Hematopoietic multipotent progenitor cell treated with erythropoietin and hydrocortisone succinate and interleukin-3 and kit ligand, for 4 days (in vitro differentiated cells): ENCODE measurements around the gene DIS3L2.

Experiments
- DNase-seq: peaks from one replicate; pipeline ENCODE4 v3.0.0-alpha.2; 2015

DIS3L2 gene

DNA sequence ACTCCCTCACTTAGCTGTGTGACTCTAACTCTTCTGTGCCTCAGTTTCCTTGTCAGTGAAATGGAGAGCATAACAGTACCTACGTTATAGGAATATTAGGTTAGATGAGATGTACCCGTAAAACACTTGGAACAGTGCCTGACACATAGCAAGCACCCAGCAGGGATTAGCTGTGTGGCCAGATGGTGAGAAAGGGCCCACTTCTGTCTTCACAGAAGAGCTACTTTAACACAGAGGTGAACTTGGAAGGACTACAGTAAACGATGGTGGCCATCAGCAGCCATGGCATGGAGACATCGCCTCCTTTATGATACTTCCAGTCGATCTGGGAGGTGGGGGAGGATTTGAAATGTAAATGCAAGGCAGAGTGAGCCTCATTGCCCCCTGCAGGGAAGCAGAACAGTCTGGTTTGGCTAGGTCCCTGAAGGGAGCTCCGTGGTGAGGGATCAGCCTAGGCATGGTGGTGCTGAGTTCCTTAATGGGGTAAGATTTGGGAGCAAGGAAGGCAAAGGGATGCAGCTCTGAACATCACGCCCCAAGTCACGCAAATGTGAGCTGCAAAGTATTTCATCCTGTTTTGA is 315.3 kb downstream of the DIS3L2 start:
- no peak for DNase-seq

- no peak for DNase-seq
Observed at GRCh38 chr2:232278534-232278933, 317.0 kb downstream of the DIS3L2 start.

GRCh38 chr2:232280341-232280740 is 318.8 kb downstream of the DIS3L2 start:
- DNase-seq = no peak

DNA sequence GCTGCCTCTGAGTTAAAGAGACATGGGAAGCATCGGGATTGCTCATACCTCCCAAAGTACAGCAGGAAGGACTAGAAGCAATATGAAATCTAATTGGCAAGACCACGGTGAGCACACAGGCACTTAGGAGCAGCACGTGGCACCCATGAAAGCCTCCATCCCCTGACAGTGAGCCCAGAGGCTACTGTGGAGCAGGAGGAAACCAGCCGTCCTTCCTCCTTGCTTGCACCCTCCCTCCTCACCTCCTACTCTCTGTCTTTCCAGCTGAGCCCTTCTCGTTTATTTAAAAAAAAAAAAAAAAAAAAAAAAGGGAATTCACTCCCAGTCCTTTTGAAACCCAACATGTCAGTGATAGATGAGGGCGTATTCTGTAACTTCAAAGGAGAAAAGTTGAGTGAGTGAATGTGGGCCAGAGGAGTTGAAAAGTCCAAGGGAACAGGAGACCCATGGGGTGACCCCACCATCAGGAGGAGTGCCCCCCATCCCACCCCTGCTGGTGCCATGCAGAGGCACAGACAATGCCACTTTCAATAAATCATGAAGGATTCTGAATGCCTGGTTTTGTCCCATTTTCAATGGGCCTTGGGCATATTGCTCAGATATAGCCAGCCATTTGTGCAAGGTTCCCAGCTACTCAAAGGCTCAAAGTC is 320.5 kb downstream of the DIS3L2 start:
- DNase-seq = no peak

GRCh38 chr2:232282508-232283055 is 321.1 kb downstream of the DIS3L2 start:
- DNase-seq = no peak

GRCh38 chr2:232286001-232286868 is 324.7 kb downstream of the DIS3L2 start:
- no peak for DNase-seq

DNA sequence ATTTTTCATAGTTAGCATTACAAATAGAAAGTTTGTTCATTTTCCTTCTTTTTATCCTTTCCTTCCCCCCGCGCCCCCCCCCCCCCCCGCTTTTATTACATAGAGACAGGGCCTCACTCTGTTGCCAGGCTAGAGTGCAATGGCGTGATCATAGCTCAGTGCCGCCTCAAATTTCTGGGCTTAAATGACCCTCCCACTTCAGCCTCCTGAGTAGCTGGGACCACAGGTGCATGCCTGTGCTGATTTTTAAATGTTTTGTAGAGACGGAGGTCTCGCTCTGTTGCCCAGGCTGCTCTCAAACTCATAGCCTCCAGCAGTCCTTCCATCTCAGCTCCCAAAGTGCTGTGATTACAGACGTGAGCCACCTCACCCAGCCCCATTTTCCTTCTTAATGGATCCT is 325.8 kb downstream of the DIS3L2 start:
- no peak for DNase-seq

DNA sequence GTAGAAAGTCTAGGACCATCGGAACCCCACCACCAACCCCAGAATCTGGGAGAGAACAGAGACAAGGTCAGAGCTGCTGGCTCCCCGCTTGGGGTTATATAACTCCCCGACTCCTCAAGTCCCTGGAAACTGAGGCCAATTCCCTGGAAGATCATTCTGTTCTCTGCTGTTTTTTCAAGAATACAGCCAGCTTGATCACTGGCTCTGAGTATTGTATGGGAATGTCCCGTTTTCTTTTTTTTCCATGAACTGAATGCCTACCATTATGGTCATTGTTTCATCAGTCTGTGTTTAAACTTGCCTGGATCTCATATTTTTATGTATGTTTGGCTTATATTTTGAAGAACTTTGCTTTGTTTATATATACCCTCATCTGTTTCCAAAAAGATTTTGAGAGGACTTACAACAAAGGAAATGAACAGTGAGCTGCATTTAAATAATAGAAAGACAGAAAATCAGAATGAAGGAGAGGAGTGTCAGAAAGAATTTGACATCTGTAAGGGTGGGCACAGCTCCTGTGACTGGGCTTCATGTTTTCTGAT is 327.0 kb downstream of the DIS3L2 start:
- DNase-seq = no peak

GRCh38 chr2:232290668-232291067 is 329.2 kb downstream of the DIS3L2 start:
- no peak for DNase-seq

- DNase-seq = no peak
Observed at GRCh38 chr2:232291343-232291742, 329.8 kb downstream of the DIS3L2 start.

- DNase-seq = peak; percentile 81
Observed at GRCh38 chr2:232292395-232293154, 331.1 kb downstream of the DIS3L2 start.

GRCh38 chr2:232293191-232293590 is 331.7 kb downstream of the DIS3L2 start:
- no peak for DNase-seq

- DNase-seq = no peak
Observed at GRCh38 chr2:232295971-232296370, 334.5 kb downstream of the DIS3L2 start.

DNA sequence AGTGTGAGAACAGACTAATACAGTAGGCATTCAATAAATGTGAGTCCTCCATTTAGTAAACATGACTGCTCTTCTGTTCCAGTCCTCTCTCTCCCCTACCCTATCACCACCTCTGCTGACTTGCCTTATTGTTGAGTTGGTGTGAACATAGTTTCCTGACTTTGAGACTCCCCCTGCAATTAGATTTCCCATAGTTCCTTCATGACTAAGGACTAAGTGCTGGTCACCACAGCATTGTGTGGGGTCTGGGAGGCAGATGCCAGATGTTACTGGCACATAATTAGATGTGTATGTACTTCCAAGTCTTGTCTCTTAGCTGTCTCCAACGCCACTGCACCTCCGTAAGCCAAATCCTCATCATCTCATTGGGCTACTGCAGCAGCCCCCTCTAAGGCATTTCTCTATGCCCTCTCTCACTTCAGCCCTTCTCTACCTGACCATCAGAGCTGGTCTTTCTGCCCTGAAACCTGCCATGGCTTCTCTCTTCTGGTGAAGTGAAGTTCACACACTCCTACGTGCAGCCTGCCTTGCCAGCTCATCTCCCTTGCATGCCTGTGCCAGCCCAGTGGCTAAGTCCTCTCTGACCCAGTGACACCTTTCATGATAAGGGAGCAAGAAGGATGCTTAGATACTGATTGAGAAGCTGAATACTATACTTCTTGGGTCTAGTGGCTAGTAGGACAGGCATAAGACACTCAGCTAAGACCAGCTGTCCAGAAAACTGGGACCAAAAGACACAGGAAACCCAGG is 335.4 kb downstream of the DIS3L2 start:
- DNase-seq = no peak

- DNase-seq = peak; percentile 60
Observed at GRCh38 chr2:232299084-232299483, 337.6 kb downstream of the DIS3L2 start.

- DNase-seq = no peak
Observed at GRCh38 chr2:232299927-232300674, 338.6 kb downstream of the DIS3L2 start.

- no peak for DNase-seq
Observed at GRCh38 chr2:232300894-232301387, 339.4 kb downstream of the DIS3L2 start.

- DNase-seq = no peak
Observed at GRCh38 chr2:232304236-232304635, 342.7 kb downstream of the DIS3L2 start.

- no peak for DNase-seq
Observed at GRCh38 chr2:232306741-232307305, 345.3 kb downstream of the DIS3L2 start.

GRCh38 chr2:232307854-232308253 is 346.3 kb downstream of the DIS3L2 start:
- no peak for DNase-seq

DNA sequence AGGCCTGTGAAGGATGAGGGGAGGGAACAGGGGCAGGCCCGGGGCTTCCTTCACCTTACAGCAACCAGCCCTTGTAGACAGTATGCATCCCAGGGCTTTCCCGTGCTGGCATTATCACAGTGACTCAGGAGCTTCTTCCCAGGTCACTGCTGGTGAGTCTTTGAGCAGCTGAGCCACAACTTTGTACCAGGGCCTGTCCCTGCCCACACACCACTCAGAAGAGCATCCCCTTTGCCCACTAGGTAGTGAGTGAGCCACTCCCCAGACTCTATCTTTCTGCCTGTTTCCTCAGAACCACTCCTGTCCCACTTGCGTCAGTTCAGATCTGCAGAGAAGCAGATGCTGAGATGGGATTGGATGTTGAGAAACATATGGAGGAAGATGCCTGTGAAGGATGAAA is 347.5 kb downstream of the DIS3L2 start:
- DNase-seq = no peak
